Measurements from ENCODE around the gene LDHB.
"Not testable (repeated sequence)": the region's sequence is repeated elsewhere in the genome, so short reads cannot be mapped to it uniquely, and the experiment has no call there.

Gene LDHB

DNA sequence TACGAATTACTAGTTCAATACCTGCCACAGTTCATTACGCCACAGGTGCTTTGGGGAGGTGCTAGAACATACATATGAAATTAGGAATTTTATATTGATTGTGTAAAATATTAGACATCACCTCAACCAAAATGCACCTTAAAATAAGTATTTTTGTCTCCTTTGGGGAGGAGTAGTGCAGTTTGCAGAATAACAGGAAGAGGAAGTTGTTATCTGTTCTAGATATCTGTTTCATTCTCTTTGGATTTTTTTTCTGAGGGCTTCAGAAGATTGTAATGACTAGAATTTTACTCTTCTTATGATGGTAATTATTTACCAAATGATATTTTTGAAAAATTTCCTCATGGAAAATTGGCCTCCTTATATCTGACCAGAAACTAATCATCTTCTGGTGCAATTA, 43.1 kb downstream of the LDHB start:
- DNase-seq (ENCODE audit: insufficient read length, low spot score) (no peak), FAIRE-seq (no peak)

DNA sequence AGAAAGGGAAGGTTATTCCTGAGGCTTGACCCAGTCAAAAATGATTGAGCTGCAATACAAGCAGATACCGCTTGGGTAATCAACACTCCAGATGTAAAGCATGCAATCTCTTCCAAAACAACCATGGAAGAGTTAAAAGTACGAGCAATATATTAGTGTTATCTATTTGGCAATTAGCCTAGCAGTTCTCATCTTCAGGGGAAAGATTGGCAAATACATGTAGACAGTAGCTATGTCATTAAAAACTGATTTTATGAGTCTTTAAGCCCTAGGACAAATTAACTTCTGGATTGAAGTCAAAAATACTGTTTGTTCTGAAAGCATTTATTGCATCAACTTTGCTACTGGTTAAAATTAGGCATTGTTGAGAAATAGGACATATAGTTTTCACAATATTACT, 43.7 kb downstream of the LDHB start:
- no peak for DNase-seq (ENCODE audit: insufficient read length, low spot score)
- no peak for FAIRE-seq

DNA sequence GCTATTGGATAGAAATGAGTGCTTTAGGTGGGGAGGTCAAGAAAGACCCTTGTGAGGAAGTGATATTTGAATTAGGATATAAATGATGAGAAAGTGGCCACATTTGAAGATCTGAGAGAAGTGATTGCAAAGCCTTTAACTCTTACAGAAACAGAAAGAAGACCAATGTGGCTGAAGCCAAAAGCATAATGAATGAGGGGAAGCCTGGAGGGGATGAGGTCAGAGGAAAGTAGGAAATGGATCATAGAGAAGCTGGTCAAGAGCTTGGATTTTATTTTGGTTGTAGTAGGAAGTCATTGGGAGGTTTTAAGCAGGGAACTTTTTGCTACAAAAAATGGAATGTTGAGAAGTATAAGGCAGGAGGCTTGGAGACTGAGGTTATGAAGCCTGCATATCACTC, 49.4 kb downstream of the LDHB start:
- no peak for DNase-seq (ENCODE audit: insufficient read length, low spot score)
- no peak for FAIRE-seq

DNA sequence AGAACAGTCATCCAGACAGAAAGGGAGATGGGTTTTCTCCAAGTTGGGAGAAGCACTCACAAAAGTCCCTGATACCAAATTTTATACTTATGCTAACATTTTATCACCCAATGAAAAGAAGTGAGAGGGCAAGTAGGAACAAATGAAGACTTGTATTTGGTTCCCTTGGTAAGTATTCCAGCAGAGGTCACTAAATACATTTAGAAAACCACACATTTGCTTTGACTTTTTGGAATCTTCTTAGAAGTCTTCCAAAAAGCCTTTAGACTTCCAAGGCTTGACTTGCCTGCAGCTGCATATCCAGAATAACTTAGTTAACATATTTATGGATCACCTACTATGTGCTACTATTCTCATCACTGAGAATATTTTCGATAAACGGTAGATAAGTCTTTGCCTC, 49.9 kb downstream of the LDHB start:
- FAIRE-seq, result no peak
- DNase-seq (ENCODE audit: insufficient read length, low spot score), result no peak

DNA sequence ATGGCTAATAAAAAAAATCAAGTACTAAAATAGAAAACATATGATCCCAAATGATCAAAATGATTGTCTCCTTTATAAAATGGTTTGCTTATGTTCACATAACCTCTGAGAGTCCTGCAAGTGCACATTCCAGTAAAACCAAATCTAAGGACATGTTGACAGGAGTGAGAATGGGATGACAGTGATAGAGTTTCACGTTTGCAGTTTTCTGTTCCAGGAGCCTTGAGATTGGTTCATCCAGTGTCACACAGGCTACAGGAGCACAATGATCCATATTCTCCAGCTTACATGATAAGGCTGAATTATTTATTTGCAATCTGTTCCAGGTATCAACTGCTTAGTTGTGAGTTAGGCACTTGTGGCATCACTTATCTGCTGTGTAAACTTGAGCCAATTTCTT, 51.5 kb downstream of the LDHB start:
- DNase-seq (ENCODE audit: insufficient read length, low spot score) (no peak), FAIRE-seq (no peak)

DNA sequence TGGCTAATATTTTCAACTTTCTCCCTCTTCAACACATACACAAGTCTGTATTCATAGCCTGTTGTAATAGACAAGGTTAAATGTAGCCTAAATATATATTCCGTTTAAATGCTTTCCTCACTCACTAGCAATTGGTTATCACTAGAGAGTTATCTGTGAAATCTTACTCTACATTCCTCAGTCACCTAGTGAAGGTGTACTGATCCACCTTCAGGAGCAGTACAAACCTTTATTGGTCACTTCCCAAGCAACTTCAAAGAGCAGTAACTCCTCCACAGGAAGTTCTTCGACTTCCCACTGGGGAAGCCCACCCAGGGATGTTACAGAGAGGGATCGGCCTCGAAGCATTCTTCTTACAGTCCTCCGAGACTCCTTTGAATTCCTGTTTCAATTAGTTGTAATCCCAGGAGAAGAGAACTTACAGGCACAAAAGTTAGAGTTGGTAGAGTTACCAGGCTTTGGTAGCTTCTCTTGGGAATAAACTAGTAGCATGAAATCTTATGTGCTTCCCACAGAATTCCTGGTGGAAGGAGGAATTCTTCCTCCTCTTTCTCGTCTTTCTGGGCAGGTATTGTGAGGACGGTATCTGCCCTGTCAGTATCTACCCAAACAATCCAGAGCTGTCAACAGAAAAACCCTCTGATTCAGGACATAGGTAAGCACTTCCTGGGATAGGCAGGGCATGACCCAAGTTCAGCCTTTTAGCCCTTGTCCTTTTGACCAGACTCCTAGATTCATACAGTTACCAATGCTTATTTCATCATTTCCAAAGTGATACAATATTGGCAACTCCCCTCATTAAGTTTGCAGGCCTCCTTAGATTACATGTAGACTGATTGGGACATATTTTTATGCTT, 53.2 kb downstream of the LDHB start, which contains the start of gene GYS2:
Gene GYS2, minus strand, starts transcription at position 603 of the 857 bp plus-strand sequence. Its CDS starts 255 bp downstream, at position 348.
- no peak for DNase-seq (ENCODE audit: insufficient read length, low spot score)
- no peak for FAIRE-seq

DNA sequence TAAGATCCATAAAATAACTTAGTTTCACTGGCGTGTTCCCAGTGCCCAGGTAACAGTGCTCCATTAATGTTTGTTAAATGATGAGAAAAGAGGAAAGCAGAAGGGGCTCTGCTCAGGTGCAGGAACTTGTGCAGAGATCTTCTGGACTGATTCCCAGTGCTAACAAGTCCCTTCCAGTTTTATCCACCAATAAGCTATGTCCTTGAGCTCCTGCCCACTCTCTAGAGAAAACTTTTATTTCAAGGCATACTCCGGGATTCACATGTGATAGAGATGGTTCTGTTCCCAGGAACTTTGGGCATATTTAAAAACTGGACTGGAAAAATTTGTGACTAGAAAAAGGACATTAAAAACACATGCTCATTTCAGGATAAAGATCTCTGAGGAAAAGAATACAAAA, 54.9 kb downstream of the LDHB start:
- no peak for FAIRE-seq
- no peak for DNase-seq (ENCODE audit: insufficient read length, low spot score)

DNA sequence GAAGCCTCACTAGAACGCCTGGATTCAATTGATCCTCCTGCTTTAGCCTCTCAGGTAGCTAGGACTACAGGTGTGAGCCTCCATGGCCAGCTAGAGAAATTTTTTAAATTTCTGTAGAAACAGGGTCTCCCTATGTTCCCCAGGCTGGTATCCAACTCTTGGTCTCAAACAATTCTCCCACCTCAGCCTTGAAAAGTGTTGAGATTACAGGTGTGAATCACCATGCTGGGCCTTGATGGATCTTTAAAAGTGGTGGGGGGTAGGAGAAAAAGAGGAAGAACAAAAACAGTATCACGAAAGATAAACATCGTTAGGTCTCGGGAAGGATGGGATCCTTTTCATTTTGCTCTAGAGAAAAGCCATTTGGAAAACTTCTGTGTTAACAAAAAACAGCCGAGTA, 57.4 kb downstream of the LDHB start:
- no peak for DNase-seq (ENCODE audit: insufficient read length, low spot score)
- FAIRE-seq, result no peak

DNA sequence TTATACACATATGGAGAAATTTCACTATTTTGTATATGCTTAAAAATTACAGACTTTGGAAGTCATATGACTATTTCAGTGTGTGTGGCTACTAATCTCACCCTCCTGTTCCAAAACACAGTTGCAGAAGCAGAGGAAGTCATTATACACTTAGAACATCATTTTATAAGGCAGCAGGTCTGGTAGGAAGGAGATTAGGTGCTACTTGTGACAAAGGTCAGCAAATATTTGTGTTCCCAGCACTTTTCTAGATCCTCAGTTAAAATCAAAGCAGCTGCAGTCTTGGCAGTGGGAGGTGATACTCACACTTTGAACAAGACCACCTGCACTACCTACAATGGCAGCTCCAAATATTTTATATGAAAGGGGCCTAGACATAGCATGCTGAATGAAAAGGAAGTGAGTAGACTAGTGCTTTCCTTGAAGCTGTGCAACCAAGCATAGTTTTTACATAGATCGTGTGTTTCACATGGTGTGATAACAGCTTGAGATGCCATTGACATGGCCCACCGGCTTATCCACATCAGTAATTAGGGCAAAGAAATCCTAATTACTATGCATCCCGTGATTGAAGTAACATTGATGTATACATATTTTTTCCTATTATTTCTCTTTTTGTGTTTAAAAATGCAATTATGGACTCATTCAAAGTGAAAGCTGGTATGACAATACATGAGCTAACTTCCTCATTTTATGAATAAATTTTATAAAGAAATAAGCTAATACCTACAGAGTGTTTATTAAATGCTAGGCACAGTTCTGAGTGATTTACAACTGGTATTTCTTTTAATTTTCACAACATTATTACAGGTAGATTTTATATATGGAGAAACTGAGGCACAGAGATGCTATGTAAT, 58.3 kb downstream of the LDHB start:
- no peak for FAIRE-seq
- DNase-seq (ENCODE audit: insufficient read length, low spot score), result no peak

DNA sequence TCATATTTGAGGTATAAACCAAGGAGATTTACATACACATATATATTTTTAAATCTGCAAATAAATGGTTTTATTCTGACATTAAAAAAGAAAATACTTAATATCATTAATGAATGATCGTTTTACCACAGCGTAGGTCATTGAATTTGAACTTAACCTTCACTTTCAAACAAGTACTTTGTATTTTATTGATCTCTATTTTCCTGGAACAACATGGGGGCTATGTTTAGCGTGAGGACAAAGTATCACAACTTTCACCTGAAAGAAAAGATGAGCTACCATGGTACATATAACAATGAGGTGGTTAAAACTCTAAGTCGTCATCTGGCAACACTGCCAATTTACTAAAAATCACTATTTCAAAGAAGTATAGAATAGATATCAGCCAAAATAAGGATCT, 59.0 kb downstream of the LDHB start:
- no peak for DNase-seq (ENCODE audit: insufficient read length, low spot score)
- FAIRE-seq, result no peak

DNA sequence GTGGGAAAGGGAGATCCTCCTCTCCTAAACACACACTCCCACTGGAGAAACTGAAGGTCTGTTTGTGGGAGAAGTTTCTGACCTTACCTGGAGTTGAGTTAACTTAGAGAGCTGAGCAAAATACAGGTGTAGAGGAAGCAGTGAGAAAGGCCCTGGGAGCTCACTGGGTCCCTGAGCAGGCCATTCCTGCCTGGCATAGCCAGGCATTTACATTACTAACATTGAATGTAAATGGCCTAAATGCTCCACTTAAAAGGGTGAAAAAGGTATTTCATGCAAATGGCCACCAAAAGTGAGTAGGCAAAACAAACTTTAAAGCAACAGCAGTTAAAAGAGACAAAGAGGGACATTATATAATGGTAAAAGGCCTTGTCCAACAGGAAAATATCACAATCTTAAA, 62.3 kb downstream of the LDHB start:
- FAIRE-seq; DNase-seq (ENCODE audit: insufficient read length, low spot score): not testable (repeated sequence)

DNA sequence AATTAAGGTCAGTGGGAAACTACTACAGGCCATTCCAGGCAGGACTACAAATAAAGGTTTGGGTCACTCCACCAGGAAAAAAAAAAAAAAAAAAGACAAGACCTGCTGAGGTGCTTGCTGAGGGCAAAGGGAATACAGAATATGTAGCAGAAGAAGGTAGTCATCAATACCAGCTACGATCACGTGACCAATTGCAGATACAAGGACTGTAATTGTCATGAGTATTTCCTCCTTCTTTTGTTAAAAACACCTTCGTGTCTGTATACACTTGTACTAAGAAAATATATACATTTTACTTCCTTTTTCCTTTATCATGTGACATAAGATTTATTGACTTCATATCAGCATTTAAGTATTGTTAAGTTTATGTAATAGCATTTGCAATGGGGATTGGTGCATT, 72.2 kb downstream of the LDHB start:
- DNase-seq (ENCODE audit: insufficient read length, low spot score), result no peak
- FAIRE-seq, result no peak
